GM12878 (cell line): ENCODE measurements around the gene STX8. TPM values are rescaled to one million over a fixed set of nuclear protein-coding genes. Genes with fewer than 3 reads are reported as not detected.

Experiments
- ATAC-seq: fragments of 200-7000 bp; cut with Tn5 transposase; 3 replicates; pipeline ENCODE4 v1.9.1; 2020; ENCODE audit warnings: mild to moderate bottlenecking, moderate library complexity
- BruUV-seq: library from RNA; stranded (reverse); fragments of 400-500 nt; replicated peaks from 2 replicates; lab custom pipeline; 2021; lab: Mats Ljungman, UMichigan
- CTCF ChIA-PET: fragments of 300-600 bp; sonication (Branson Sonifier 250); formaldehyde crosslinking; extraction: SDS; loops from one replicate; lab custom pipeline; 2021; ENCODE audit warnings: inconsistent platforms; lab: Yijun Ruan, JAX
- POLR2A ChIA-PET: fragments of 350-600 bp; formaldehyde crosslinking; extraction: SDS; loops from one replicate; lab custom pipeline; 2021; ENCODE audit warnings: inconsistent platforms; lab: Charles Lee
- RAD21 ChIA-PET: fragments of 300-600 bp; sonication (Branson Sonifier 250); formaldehyde crosslinking; loops from one replicate; lab custom pipeline; 2023; ENCODE audit warnings: antibody characterized with exemption; ENCODE audit not compliant: unreplicated experiment; lab: Charles Lee
- SMC1A ChIA-PET: fragments of 300-600 bp; sonication (Branson Sonifier 250); formaldehyde crosslinking; loops from one replicate; lab custom pipeline; 2023; ENCODE audit not compliant: unreplicated experiment, uncharacterized antibody; lab: Charles Lee
- DNase-seq: peaks from one replicate; pipeline ENCODE4 v3.0.0-alpha.2; 2011; ENCODE audit warnings: low read depth, low spot score
- FAIRE-seq: peaks from 3 replicates; lab custom pipeline; 2011; peaks lifted over from hg19 to GRCh38; lab: Jason Lieb, UNC
- H2AFZ ChIP-seq: 2 replicates; pipeline ENCODE4 v1.6.0; 2011; ENCODE audit warnings: low read depth, low read length, control low read depth; ENCODE audit not compliant: control insufficient read depth
- H3K27ac ChIP-seq: 2 replicates; pipeline ENCODE4 v1.5.1; 2011; ENCODE audit warnings: control low read depth; ENCODE audit not compliant: control insufficient read depth, insufficient read depth
- H3K27me3 ChIP-seq, 2 experiments: replicated peaks in 1 of 2; 2 replicates each; pipeline versions ENCODE4 v1.6.0 to v1.6.1; 2011; ENCODE audit warnings: low read length in 1 of 2; ENCODE audit not compliant: control insufficient read depth in 2 of 2, insufficient read depth in 2 of 2
- H3K36me3 ChIP-seq, 2 experiments: 2 replicates each; pipeline ENCODE4 v1.5.1; 2011; ENCODE audit warnings: low read length in 1 of 2; ENCODE audit not compliant: control insufficient read depth in 2 of 2, insufficient read depth in 2 of 2
- H3K4me1 ChIP-seq: 2 replicates; pipeline ENCODE4 v1.6.1; 2011; ENCODE audit warnings: mild to moderate bottlenecking, low read length, moderate library complexity, mixed read lengths; ENCODE audit not compliant: control insufficient read depth, insufficient read depth
- H3K4me2 ChIP-seq: 2 replicates; pipeline ENCODE4 v1.6.0; 2011; ENCODE audit warnings: control low read depth; ENCODE audit not compliant: control insufficient read depth, insufficient read depth
- H3K4me3 ChIP-seq: fragments of 200-600 bp; sonication (generic); 2 replicates; pipeline ENCODE4 v1.5.1; 2016
- H3K79me2 ChIP-seq: 2 replicates; pipeline ENCODE4 v1.6.0; 2011; ENCODE audit warnings: low read length; ENCODE audit not compliant: control insufficient read depth, insufficient read depth
- H3K9ac ChIP-seq: 2 replicates; pipeline ENCODE4 v1.8.0; 2011; ENCODE audit warnings: low read length, control low read depth, mixed read lengths; ENCODE audit not compliant: control insufficient read depth, insufficient read depth
- H3K9me3 ChIP-seq: replicated peaks from 3 replicates; pipeline ENCODE4 v1.5.1; 2011; ENCODE audit warnings: mild to moderate bottlenecking, low read length; ENCODE audit not compliant: control insufficient read depth, insufficient read depth
- H4K20me1 ChIP-seq: 2 replicates; pipeline ENCODE4 v1.6.0; 2011; ENCODE audit not compliant: control insufficient read depth, insufficient read depth
- BACH1 ChIP-seq: fragments of 450-650 bp; IDR thresholded peaks from 2 replicates; pipeline ENCODE4 v1.6.1; 2017; ENCODE audit warnings: mild to moderate bottlenecking, borderline replicate concordance
- WGBS: methylation state at CpG from one replicate; pipeline ENCODE4 v1.1.6; 2016; ENCODE audit warnings: low lambda C conversion rate; ENCODE audit not compliant: insufficient replicate concordance, insufficient coverage; ENCODE audit errors: missing lambda C conversion rate; 5-methylcytosine and 5-hydroxymethylcytosine counted together
- in situ Hi-C: fragments of 300-500 bp; cut with MboI; formaldehyde crosslinking; loops from 9 replicates; pipeline ENCODE4 v1.14.3; 2018; ENCODE audit warnings: mixed read lengths
- intact Hi-C: fragments of 100-400 bp; cut with micrococcal nuclease; formaldehyde crosslinking; loops from one replicate; pipeline ENCODE4 v1.14.2; 2022; ENCODE audit not compliant: unreplicated experiment
- polyA plus RNA-seq, 11 experiments: library from polyadenylated mRNA; depleted of rRNA in 4 of 11; unstranded in 6 of 11; stranded (reverse) in 5 of 11; fragments of >200 nt; fragmentation: Nextera tagmentation in 4 of 11; fragmentation: Illumina TruSeq in 1 of 11; extraction: Ambion mirVana in 4 of 11; extraction: Trizol in 1 of 11; gene quantifications; 1 replicate in 1 of 11; 2 replicates in 10 of 11; pipeline versions ENCODE4 v1.2.1 to v1.2.3, GENCODE V29; 2011 to 2016; ENCODE audit warnings: inconsistent platforms in 2 of 11, missing spikeins in 2 of 11, low read depth in 1 of 11
- total RNA-seq, 4 experiments: library from RNA; depleted of rRNA in 3 of 4; stranded (reverse); fragments of >200 nt in 3 of 4; fragmentation: Illumina TruSeq in 1 of 4; extraction: Trizol in 1 of 4; gene quantifications; 2 replicates each; pipeline versions ENCODE4 v1.2.1 to v1.2.3, GENCODE V29; 2013 to 2021
- TF ChIP-seq, protein P1 (sequence below), 3 experiments: IDR thresholded peaks in 2 of 3; conservative IDR thresholded peaks in 1 of 3; 2 replicates each; pipeline ENCODE4 v1.5.1; 2011; ENCODE audit warnings: low read depth in 3 of 3, low read length in 3 of 3, mild to moderate bottlenecking in 3 of 3, control low read depth in 2 of 3, moderate library complexity in 2 of 3, inconsistent platforms in 1 of 3, mixed read lengths in 1 of 3; ENCODE audit not compliant: control insufficient read depth in 2 of 3, insufficient read depth in 1 of 3; ENCODE audit errors: extremely low read depth in 1 of 3

Gene STX8
- total and polyA plus RNA-seq, 10 of the 15 experiments (the other 5 are each of a cell fraction or from before 2014, with no cell fraction given): 47.9 to 151 (median 72.9) TPM

DNA sequence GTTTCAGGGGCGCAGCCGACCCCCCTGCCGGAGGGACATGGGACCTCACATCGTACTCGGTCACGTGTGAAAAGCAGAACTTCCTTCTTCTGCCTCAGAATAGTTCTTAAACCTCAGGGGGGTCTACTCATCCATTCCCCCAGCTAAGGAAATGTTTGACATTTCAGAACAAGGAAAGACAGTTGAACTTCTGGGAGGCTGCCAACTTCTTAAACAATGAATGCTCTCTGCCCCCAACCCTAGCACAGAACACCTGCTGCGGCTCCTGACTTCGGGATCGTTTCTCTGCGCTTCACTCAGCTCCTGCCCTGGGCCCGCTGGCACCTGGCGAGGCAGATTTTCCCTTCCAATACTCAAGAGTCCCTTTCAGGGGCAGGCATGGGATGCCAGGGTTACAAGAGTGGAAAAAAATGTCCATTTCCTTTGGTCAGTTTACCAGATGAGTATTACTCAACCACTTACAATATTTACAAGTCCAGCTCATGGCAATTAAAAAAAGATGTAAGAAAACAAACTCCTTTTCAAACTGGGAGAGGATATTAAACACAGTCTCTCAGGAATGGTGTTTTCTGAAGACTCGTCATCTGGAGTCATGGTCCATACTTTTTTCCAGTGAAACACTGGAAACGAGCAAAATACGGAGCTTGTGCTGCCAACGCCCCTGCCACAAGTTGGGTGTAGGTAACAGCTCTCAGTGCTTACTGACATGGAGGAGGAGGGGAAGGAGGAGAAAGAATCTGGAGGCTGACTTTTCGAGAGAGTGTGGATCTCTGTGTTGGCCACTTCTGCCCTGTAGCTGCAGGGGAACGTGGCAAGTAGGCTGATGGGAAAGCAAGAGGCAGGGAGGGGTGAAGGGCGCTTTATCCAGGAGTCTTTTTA, 318.6 kb downstream of the STX8 start:
- no peaks in the 10 kb centered on the region for H3K36me3 ChIP-seq
- ChIA-PET SMC1A (interaction anchor here (1.0 to 1.7 kb wide), 4 partner anchors 35 to 69 kb away, joined by 3 to 4 read pairs (median 3); no protein-coding TSS in a partner anchor), POLR2A (interaction anchor here (0.5 kb wide), 1 partner anchor 21 kb away, joined by 4 read pairs; no protein-coding TSS in a partner anchor)
- H3K4me1 ChIP-seq: peaks cover 4% of the 10 kb centered on the region; the same call in 1 of the 2 replicates
- ATAC-seq: no peak
- no peaks in the 10 kb centered on the region for H3K27me3 ChIP-seq
- no peak overlapping the region for H3K27ac ChIP-seq
- in situ Hi-C loops: no loop called here
- intact Hi-C loops: no loop called here
- no peak overlapping the region for H3K9ac ChIP-seq
- TF ChIP-seq, protein P1, sequence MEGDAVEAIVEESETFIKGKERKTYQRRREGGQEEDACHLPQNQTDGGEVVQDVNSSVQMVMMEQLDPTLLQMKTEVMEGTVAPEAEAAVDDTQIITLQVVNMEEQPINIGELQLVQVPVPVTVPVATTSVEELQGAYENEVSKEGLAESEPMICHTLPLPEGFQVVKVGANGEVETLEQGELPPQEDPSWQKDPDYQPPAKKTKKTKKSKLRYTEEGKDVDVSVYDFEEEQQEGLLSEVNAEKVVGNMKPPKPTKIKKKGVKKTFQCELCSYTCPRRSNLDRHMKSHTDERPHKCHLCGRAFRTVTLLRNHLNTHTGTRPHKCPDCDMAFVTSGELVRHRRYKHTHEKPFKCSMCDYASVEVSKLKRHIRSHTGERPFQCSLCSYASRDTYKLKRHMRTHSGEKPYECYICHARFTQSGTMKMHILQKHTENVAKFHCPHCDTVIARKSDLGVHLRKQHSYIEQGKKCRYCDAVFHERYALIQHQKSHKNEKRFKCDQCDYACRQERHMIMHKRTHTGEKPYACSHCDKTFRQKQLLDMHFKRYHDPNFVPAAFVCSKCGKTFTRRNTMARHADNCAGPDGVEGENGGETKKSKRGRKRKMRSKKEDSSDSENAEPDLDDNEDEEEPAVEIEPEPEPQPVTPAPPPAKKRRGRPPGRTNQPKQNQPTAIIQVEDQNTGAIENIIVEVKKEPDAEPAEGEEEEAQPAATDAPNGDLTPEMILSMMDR (IDR thresholded peaks at IDR 0.05 in 2 of 3, conservative IDR thresholded peaks at IDR 0.05 in 1 of 3; ENCODE audit: control insufficient read depth in 2 of 3, extremely low read depth in 1 of 3, insufficient read depth in 1 of 3, low read depth in 3 of 3, low read length in 3 of 3): peak in 1 of 3 experiments; percentile 13; a peak in 2 of 6 replicates
- no peak for TF ChIP-seq BACH1
- TF ChIP-seq, all 136 proteins: peak for 1
- H3K79me2 ChIP-seq: no peaks in the 10 kb centered on the region
- no peak overlapping the region for H3K4me3 ChIP-seq
- WGBS: 43% methylated on average over 19 of the region's 19 CpGs
- ChIA-PET CTCF (no interaction called here), RAD21 (no interaction called here)
- H4K20me1 ChIP-seq: no peaks in the 10 kb centered on the region
- H2AFZ ChIP-seq: no peak overlapping the region
- no peak overlapping the region for H3K4me2 ChIP-seq
- BruUV-seq: no TSS peak
- FAIRE-seq: no peak
- no peaks in the 10 kb centered on the region for H3K9me3 ChIP-seq
- DNase-seq: no peak
